Panc1 (cell line): ENCODE data around the gene CACNA2D3.

ENCODE experiments used
- TF ChIP-seq, protein P1 (sequence below), 2 experiments: IDR thresholded peaks; 2 replicates each; pipeline ENCODE4 v1.6.1; 2011 to 2012; ENCODE audit warnings: low read depth in 2 of 2, control low read depth in 1 of 2, low read length in 1 of 2, mild to moderate bottlenecking in 1 of 2, moderate library complexity in 1 of 2; ENCODE audit not compliant: insufficient read depth in 1 of 2
- TF ChIP-seq, protein P2 (sequence below): fragments of 450-650 bp; IDR thresholded peaks from 2 replicates; pipeline ENCODE4 v1.5.1; 2017; ENCODE audit warnings: mild to moderate bottlenecking

DNA sequence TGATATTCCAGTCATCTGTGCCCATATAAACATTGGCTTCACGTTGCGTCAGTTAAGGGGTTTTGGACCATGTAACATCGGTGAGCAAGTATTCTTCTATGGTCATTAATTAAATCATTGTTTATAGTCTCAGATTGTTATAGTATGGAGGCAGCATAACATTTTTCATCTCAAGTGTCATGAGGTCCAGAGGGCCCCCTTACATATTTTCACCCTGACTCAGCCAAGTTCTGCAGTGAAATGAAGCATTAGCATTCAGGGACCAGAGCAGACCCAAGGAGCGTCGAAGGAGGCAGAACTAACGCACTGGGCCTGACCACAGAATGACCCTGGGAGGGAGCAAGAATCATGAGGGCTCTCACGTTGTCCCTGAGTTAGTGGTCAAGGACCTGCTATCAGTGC, 634.0 kb downstream of the CACNA2D3 start:
- TF ChIP-seq, protein P1, sequence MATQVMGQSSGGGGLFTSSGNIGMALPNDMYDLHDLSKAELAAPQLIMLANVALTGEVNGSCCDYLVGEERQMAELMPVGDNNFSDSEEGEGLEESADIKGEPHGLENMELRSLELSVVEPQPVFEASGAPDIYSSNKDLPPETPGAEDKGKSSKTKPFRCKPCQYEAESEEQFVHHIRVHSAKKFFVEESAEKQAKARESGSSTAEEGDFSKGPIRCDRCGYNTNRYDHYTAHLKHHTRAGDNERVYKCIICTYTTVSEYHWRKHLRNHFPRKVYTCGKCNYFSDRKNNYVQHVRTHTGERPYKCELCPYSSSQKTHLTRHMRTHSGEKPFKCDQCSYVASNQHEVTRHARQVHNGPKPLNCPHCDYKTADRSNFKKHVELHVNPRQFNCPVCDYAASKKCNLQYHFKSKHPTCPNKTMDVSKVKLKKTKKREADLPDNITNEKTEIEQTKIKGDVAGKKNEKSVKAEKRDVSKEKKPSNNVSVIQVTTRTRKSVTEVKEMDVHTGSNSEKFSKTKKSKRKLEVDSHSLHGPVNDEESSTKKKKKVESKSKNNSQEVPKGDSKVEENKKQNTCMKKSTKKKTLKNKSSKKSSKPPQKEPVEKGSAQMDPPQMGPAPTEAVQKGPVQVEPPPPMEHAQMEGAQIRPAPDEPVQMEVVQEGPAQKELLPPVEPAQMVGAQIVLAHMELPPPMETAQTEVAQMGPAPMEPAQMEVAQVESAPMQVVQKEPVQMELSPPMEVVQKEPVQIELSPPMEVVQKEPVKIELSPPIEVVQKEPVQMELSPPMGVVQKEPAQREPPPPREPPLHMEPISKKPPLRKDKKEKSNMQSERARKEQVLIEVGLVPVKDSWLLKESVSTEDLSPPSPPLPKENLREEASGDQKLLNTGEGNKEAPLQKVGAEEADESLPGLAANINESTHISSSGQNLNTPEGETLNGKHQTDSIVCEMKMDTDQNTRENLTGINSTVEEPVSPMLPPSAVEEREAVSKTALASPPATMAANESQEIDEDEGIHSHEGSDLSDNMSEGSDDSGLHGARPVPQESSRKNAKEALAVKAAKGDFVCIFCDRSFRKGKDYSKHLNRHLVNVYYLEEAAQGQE (IDR thresholded peaks at IDR 0.05; ENCODE audit: insufficient read depth in 1 of 2, low read depth in 2 of 2, low read length in 1 of 2) = no peak
- TF ChIP-seq, protein P2, sequence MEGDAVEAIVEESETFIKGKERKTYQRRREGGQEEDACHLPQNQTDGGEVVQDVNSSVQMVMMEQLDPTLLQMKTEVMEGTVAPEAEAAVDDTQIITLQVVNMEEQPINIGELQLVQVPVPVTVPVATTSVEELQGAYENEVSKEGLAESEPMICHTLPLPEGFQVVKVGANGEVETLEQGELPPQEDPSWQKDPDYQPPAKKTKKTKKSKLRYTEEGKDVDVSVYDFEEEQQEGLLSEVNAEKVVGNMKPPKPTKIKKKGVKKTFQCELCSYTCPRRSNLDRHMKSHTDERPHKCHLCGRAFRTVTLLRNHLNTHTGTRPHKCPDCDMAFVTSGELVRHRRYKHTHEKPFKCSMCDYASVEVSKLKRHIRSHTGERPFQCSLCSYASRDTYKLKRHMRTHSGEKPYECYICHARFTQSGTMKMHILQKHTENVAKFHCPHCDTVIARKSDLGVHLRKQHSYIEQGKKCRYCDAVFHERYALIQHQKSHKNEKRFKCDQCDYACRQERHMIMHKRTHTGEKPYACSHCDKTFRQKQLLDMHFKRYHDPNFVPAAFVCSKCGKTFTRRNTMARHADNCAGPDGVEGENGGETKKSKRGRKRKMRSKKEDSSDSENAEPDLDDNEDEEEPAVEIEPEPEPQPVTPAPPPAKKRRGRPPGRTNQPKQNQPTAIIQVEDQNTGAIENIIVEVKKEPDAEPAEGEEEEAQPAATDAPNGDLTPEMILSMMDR = no peak
